Activated CD4-positive, alpha-beta T cell treated with anti-CD3 and anti-CD28 coated beads, Interleukin-2, Interleukin-6, amounts not matched to agents 100 ng/mL and 50 ng/mL, durations not matched to agents 16 hours and 8 hours (primary cell): ENCODE data around the gene GZMM.

Experiments
- DNase-seq: peaks from one replicate; pipeline ENCODE4 v3.0.0-alpha.2; 2020

The GZMM gene

DNA sequence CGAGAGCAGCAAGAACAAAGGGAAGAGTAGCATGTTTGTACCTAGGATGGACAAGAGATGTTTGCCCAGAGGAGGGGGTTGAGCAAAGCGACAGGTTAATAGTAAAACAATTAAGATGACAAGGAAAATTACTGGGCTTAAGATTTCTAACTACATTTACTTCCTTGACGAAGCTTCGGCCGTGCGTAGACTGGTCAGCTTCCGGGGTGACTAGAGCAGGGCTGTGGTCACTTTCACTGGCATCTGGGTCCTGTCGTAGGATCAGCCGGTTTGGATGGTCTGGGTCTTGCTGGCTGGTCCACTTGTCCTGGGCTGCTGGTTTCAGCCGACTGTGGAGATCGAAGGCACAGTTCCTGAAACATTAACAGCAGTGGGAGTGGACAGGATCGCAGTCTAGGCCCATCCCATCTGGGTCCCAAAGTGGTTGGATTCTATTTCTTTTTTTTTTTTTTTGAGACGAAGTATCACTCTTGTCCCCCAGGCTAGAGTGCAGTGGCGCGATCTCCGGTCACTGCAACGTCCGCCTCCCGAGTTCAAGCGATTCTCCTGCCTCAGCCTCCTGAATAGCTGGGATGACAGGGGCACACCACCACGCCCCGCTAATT, 23.5 kb downstream of the GZMM start:
- DNase-seq = no peak

DNA sequence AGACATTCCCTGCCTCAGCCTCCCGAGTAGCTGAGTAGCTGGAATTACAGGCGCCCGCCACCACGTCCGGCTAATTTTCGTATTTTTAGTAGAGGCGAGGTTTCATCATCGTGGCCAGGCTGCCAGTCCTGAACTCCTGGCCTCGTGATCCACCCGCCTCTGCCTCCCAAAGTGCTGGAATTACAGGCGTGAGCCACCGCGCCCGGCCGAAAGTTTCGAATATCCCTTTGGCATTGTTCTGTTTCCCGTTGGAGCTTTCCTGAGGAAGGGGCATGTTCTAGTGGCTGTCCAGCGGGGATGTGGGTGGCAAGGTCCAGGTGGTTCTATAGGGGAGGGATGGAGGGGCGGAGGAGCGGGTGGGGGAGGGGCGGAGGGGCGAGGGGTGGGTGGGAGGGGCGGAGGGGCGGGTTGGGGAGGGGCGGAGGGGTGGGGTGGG, 26.4 kb downstream of the GZMM start:
- no peak for DNase-seq

DNA sequence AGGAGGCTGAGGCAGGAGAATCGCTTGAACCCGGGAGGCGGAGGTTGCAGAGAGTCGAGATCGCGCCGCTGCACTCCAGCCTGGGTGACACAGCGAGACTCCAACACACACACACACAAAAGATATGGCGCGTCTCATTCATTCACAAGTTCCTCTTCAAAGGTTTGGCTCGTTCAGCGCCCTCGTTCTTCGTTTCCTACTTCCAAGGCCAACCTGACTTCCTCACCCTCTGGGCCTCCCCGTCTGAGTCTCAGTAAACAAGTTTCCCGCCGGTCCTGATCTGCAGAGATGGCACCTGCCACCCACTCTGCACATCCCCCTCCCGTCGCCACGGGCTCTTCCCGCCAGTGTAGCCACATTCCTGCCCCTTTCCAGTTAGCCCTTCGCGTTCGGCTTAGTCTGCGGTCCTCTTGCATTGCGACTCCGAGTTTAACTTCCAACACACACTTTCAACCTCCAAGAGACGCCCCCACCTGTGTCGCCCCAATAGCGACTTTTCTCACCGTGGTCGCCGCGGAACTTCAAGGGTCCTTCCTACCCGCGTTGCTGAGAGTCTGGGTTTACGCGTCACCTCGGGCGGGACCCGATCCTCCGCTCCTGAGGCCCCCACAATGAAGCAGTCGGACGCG, 27.2 kb downstream of the GZMM start:
- DNase-seq = peak; percentile 64

DNA sequence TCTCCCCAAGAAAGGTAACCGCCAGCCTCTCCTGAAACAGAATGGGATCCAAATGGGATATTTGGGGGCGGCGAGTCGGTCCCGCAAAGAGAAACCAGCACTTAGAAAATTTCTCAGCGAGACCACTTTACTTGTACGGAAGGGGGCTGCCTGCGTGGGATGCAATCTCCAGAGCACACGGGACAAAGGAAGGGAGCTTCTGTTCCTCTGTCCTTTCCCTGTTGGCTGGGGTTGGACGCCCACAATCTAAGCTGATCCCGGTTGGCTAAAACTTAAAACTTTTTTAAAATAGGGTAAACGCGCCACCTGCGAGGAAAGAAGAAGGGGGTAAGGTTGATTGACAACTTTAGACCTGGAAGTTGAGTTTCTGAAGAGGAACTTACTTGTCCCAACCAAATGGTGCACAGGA, 27.7 kb downstream of the GZMM start:
- peak; percentile 38 for DNase-seq

DNA sequence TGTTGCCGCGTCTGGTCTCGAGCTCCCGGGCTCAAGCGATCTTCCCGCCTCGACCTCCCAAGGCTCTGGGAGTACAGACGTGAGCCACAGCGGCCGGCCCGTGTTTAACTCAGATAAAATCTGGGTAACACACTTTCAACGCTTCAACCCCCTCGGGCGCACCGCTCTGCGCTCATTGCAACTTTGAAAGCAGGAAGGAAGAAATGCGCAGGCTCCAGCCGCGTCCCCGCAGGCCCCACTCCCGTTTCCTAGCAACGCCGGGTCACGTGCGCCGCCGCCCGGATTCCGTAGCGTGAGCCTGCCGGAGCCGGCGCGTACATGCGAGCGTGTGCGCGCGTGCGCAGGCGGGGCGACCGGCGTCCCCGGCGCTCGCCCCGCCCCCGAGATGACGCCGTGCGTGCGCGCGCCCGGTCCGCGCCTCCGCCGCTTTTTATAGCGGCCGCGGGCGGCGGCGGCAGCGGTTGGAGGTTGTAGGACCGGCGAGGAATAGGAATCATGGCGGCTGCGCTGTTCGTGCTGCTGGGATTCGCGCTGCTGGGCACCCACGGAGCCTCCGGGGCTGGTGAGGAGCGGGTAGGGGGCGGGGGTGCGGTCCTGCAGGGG, 28.4 kb downstream of the GZMM start, which contains the start of gene BSG:
Gene BSG (plus strand): TSS at position 457 of the 603 bp plus-strand sequence. CDS start 39 bp downstream, at position 496.
- DNase-seq = peak; percentile 99

DNA sequence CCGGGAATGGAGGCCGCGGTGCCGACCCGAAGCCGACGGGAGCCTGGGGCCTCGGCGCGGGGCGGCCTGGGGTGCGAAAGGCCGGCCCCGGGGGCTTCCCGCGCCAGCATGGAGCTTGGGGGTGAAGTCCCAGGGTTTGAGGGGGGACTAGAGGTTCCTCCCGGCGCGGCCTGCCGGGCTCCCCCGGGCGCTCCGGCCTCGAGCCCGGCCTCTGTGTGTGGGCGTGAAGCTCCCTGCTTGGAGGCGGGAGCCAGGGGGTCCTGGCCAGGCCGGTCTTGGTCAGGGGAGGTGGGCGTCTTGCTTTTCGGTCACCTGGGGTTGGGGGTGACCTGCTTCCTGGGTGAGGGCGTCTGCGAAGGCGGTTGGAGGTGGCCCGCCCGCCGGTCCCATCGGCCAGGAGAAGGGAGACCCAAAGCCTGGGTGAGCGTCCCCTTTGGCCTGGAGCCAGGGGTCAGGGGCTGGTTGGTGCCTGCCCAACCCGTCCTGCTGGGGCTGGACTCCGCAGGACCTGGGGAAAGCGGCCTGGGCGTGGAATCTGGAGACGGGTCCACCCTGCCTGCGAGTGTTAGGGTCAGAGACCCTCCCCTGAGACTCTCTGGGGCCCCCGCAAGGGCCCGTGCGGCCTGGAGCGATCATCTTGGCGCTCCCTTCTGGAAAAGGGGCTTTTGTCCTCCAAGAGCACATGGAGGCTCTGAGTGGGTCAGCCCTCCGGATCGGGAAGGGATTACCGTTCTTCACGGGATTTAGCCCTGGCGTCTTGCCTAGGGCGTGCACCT, 29.1 kb downstream of the GZMM start:
- no peak for DNase-seq

DNA sequence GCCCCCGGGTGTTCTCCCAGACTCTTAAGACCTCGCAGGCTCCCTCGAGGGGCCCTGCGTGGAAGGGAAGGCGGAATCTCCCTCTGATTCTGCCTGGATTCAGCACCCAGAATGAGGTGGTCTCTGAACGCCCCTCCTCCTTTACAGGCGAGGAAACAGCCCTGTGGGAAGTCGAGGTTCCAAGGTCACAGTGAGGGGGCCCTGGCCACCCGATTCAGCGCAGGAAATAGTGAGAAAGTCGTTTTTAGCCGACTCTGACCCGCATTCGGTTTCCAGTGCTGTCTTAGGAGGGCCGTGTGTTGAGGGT, 29.6 kb downstream of the GZMM start:
- DNase-seq = no peak

DNA sequence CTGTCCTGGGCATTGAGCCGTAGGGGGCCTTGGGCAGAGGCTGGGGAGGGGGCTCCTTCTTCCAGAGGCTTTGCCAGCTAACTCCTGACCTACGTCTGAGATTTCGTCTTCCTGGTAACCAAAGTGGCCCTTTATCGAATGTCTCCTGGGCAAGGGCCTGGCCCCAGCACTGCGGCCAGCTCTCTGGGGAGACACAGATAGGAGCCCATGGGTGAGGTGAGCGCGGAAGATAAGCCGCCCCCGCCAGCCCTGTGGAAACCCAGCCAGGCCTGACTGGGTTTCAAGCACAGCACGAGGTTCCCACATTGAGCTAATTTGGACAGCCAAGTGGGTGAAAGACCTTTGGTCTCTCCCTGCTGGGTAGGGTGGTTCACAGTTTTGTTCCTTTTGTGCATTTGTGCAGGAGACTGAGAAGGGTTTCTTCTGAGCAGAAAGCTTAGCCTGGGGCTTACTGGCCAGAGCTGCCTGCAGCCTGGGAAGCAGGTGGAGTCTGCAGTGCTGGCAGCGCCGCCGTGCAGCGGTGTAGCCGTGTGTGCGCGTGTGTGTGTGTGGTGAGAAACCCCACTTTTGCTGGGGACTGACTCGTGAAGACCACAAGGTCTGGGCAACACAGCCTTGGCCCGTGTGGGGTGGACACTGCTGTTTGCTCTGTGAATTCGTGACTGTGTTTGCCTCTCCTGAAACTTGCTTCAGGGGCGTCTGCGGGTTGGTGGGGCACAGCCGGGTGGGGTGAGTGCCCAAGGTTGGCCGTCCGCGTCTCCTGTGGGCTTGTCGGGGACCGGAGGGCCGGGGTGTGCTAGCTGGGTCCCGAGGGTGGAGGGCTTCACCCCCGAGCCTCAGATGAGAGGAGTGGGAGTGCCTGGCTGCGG, 31.0 kb downstream of the GZMM start:
- DNase-seq = no peak

DNA sequence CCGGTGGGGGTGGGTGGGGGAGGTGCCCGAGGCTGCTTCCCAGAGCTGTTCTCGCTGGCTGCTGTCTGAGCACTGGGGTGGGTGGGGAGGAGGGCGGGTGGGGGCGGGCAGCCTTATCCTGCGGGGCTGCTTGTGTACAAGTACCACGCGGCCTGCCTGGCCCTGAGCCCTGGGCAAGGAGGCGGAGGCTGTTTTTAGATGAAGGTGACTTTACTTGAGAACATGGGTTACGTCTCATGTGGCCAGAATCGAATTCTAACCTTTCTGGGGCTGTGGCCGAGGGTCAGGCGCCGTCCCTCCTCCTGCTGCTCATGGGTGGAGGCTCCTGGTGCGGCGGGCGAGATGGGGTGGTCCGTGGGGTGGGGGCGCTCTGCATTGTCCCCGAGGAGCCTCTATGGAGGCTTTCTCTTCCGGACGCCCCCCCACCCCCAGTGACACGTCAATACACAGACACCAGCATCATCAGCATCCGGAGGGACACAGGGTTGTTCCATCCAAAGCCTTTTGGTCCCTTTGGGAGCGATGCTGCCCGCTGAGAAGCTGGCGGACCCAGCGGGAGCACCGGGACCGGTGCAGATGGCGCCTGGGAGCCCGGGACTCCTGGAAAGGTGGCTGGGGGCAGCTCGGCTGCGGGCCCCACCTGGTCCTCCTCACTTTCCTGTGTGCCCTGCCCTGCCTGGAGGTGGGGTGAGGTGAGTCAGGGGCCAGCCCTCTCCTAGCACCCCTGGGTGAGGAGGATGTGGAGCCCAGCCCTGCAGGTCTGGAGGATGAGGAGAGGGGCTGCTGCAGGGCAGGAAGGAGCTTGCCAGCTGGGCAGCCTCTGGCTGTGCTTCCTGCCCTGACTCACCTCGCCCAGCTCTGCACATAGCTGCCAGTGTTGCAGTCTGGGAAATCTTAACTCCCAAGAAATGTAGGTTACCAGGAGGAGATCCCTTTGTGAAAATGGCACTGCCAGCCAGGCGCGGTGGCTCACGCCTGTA, 32.0 kb downstream of the GZMM start:
- no peak for DNase-seq

DNA sequence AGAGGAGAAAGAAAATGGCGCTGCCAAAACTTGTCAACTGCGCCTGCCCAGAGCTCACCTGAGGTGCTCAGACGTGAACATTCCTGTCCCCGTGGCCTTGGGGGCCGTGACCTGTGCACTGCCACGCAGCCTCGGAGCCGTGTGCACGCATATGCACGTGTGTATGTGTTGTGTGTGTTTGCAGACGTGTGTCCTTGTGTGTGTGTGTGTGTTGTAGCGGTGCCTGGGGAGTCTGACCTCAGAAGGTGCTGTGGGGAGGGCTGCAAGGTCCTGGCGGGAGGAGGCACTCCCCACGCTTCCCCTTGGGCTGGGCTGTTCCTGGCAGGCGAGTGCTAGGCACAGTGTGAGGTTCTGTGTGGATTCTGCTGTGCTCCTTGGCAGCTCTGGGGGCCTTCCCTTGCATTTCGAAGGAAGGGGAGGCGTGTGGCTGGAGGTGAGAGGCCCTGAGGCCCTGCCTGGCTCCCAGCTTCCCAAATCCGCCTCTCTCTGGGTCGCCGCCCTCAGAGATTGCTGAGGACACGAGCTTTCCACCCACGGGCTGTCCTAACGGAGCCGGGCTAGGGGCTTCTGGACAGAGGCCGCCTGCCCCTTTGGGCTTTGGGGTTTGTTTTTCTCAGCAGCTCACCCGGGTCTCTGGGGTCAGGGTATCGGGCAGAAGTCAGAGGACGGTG, 33.0 kb downstream of the GZMM start:
- DNase-seq = no peak

DNA sequence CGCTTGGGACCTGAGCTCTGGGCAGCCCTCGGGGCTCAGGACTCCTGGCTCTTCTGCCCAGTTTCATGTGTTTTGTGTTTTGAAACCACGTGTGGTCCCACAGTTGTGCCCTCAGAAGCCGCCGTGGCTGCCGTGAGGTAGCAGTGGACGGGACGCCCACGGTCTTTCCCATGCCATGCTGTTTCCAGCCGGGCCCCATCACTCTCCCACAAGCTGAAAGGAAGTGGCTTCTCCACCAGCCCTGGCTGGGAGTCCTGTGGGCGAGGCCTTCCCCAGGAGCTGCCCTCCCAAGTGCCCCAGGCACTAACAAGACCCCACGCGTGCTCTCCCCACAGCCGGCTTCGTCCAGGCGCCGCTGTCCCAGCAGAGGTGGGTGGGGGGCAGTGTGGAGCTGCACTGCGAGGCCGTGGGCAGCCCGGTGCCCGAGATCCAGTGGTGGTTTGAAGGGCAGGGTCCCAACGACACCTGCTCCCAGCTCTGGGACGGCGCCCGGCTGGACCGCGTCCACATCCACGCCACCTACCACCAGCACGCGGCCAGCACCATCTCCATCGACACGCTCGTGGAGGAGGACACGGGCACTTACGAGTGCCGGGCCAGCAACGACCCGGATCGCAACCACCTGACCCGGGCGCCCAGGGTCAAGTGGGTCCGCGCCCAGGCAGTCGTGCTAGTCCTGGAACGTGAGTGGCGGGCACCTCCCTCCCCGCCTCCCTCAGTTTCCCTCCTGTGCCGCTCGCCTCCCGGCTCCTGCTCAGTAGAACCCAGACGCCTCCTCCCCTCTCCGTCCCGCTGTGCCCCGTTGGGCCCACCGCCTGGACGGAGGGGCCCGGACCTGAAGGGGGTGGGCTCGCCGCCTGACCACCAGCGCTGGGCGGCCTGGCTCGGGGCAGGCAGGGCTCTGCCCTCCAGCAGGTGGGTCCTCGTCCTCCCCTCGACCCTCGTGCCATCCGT, 33.9 kb downstream of the GZMM start:
- DNase-seq = no peak

DNA sequence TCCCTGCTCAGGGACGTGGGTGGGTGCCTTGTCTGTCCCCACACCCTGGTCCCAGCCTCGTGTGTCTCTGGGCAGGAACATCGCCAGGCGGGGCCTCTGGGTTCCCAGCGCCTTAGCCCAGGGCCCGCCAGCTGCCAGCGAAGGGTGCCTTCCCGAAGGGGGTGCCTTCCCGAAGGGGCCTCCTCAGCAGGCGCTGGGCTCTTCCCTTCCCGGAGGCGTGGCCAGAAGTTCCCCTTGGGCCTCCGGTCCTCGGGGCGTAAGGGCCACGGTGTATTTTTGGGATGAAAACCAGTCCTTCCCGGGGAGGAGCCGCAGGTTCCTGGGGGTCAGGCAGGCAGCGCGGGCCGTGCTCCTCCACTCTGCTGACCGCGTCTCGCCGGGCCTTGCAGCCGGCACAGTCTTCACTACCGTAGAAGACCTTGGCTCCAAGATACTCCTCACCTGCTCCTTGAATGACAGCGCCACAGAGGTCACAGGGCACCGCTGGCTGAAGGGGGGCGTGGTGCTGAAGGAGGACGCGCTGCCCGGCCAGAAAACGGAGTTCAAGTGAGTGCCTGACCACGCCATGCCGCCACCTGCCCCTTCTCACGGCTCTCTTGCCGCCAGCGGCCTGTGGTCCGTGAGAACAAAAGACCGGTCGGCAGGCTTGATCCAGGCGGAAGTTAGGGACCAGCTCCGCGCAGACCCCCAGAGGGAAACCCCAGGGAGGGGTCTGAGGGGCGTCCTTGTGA, 35.4 kb downstream of the GZMM start:
- DNase-seq = no peak

DNA sequence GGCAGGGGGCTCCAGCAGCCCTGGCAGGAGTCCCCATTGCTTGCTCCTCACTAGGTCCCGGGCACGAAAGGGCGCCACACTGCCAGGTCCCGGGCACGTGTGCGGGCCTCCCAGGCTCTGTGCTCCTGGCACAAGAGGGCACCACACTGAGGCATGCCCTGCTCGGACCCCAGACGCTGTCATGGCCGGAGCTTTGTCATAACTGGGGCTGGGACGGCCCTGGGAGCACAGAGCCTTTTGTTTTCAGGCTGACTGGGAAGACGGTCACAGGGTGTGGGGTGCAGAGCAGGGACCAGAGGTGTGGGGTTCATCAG, 35.9 kb downstream of the GZMM start:
- no peak for DNase-seq

DNA sequence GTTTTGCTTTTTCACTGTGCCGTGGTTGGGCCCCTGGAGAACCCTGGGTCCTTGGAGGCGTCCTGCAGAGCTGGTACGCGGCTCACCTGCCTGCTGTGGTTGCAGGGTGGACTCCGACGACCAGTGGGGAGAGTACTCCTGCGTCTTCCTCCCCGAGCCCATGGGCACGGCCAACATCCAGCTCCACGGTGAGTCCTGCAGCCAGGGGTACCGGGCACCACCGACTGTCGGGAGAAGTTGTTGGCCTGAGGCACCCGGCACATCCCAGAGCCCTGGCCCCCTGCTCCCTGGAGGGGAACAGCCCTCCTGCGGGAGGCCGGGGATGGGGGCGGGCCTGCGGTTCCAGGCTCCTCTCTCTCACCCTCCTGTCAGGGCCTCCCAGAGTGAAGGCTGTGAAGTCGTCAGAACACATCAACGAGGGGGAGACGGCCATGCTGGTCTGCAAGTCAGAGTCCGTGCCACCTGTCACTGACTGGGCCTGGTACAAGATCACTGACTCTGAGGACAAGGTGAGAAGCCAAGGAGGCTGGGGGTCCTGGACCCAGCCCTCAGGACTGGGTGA, 36.5 kb downstream of the GZMM start:
- DNase-seq = no peak

DNA sequence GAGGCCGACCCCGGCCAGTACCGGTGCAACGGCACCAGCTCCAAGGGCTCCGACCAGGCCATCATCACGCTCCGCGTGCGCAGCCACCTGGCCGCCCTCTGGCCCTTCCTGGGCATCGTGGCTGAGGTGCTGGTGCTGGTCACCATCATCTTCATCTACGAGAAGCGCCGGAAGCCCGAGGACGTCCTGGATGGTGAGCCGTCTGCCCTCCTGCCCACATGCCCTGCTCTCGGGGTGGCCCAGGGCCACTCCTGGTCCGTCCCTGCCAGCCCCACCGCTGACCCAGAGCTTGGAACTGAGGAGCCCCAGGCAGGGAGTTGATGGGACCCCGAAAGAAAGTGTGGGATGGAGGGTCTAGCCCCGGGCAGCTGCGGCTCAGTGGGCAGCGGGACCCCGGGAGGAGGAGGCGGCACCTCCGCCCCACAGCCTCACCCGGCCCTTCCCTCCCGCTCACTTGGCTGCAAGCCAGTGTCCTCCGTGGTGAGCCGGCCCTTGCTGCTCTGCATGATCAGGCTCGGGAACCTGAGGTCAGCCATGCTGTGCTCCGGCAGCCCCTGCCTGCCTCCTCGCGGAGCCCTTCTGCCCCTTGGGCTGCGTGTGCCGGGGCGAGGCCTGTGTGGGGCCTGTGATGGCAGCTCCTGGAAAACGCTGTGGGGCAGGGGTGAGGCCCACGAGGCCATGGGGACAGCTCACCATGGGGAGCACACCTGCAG, 37.7 kb downstream of the GZMM start:
- DNase-seq = no peak

DNA sequence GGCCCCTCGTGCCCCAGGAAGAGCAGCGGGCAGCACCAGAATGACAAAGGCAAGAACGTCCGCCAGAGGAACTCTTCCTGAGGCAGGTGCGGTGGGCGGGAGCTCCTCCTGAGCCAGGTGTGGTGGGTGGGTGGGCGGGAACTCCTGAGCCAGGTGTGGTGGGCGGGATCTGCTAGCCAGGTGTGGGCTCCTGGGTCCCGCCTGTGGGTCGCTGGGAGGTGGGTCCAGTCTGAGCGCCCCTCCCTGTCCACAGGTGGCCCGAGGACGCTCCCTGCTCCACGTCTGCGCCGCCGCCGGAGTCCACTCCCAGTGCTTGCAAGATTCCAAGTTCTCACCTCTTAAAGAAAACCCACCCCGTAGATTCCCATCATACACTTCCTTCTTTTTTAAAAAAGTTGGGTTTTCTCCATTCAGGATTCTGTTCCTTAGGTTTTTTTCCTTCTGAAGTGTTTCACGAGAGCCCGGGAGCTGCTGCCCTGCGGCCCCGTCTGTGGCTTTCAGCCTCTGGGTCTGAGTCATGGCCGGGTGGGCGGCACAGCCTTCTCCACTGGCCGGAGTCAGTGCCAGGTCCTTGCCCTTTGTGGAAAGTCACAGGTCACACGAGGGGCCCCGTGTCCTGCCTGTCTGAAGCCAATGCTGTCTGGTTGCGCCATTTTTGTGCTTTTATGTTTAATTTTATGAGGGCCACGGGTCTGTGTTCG, 38.8 kb downstream of the GZMM start:
- no peak for DNase-seq

DNA sequence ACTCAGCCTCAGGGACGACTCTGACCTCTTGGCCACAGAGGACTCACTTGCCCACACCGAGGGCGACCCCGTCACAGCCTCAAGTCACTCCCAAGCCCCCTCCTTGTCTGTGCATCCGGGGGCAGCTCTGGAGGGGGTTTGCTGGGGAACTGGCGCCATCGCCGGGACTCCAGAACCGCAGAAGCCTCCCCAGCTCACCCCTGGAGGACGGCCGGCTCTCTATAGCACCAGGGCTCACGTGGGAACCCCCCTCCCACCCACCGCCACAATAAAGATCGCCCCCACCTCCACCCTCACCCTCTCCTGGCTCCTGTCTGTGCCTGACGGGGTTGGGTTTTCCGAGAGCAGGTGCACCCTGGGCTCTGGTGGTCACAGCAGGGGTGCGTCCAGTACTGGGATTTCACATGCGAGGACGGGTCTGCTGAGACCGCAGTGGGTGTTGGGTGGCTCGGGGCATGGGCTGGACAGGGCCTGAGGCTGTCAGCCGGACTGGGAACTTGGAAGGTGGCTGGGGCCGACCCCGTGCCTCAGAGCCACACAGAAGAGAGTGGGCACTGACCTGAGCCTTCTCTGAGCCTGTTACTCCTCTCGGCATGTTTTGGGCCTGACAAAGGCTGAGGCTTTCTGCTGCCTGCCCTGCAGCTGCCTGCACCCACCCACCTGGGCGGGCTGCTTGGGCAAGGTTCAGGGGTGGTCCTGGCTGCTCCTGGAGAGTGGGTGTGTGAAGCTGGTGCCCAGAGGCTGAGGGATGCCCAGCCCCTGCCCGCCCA, 39.5 kb downstream of the GZMM start:
- DNase-seq = no peak
